Astrocyte (in vitro differentiated cells and primary cell): ENCODE results near the gene STX17. TPM values are rescaled to one million over a fixed set of nuclear protein-coding genes. Genes with fewer than 3 reads are reported as not detected.

Source experiments
- DNase-seq: peaks from one replicate; pipeline ENCODE4 v3.0.0-alpha.2; 2010; ENCODE audit warnings: low read depth
- FAIRE-seq: peaks from 2 replicates; lab custom pipeline; 2011; peaks lifted over from hg19 to GRCh38; lab: Jason Lieb, UNC
- H2AFZ ChIP-seq: 2 replicates; pipeline ENCODE4 v1.6.0; 2012; ENCODE audit warnings: low read depth, low read length, inconsistent platforms
- H3K27ac ChIP-seq: 2 replicates; pipeline ENCODE4 v1.5.1; 2011; ENCODE audit warnings: low read depth, low read length, inconsistent platforms
- H3K27me3 ChIP-seq: 2 replicates; pipeline ENCODE4 v1.6.0; 2011; ENCODE audit warnings: low read length, inconsistent platforms; ENCODE audit not compliant: insufficient read depth
- H3K36me3 ChIP-seq: 2 replicates; pipeline ENCODE4 v1.5.1; 2011; ENCODE audit warnings: low read length, inconsistent platforms; ENCODE audit not compliant: insufficient read depth
- H3K4me1 ChIP-seq: 2 replicates; pipeline ENCODE4 v1.5.1; 2011; ENCODE audit warnings: low read length, inconsistent platforms; ENCODE audit not compliant: insufficient read depth
- H3K4me2 ChIP-seq: 2 replicates; pipeline ENCODE4 v1.6.0; 2012; ENCODE audit warnings: low read length, inconsistent platforms
- H3K4me3 ChIP-seq: 2 replicates; pipeline ENCODE4 v1.5.1; 2011; ENCODE audit warnings: low read depth, mild to moderate bottlenecking, low read length, inconsistent platforms; ENCODE audit not compliant: insufficient read depth
- H3K79me2 ChIP-seq: 2 replicates; pipeline ENCODE4 v1.6.0; 2012; ENCODE audit warnings: mild to moderate bottlenecking, low read length, inconsistent platforms; ENCODE audit not compliant: insufficient read depth
- H3K9ac ChIP-seq: 2 replicates; pipeline ENCODE4 v1.6.0; 2012; ENCODE audit warnings: mild to moderate bottlenecking, low read length, inconsistent platforms
- H3K9me3 ChIP-seq: 2 replicates; pipeline ENCODE4 v1.5.1; 2012; ENCODE audit warnings: low read depth, mild to moderate bottlenecking, low read length, inconsistent platforms; ENCODE audit not compliant: insufficient read depth
- H4K20me1 ChIP-seq: 2 replicates; pipeline ENCODE4 v1.6.0; 2012; ENCODE audit warnings: low read length, inconsistent platforms; ENCODE audit not compliant: insufficient read depth
- H3K27ac Mint-ChIP-seq: one replicate; pipeline ENCODE4 v1.8.0; 2021; ENCODE audit warnings: mild to moderate bottlenecking, mixed read lengths; ENCODE audit not compliant: unreplicated experiment
- H3K27me3 Mint-ChIP-seq: one replicate; pipeline ENCODE4 v1.8.0; 2021; ENCODE audit warnings: low read depth, mixed read lengths; ENCODE audit not compliant: unreplicated experiment
- H3K36me3 Mint-ChIP-seq: one replicate; pipeline ENCODE4 v1.8.0; 2021; ENCODE audit warnings: low read depth, mixed read lengths; ENCODE audit not compliant: unreplicated experiment
- H3K4me1 Mint-ChIP-seq: one replicate; pipeline ENCODE4 v1.8.0; 2021; ENCODE audit warnings: low read depth, mixed read lengths; ENCODE audit not compliant: unreplicated experiment
- H3K4me3 Mint-ChIP-seq: one replicate; pipeline ENCODE4 v1.8.0; 2021; ENCODE audit warnings: mild to moderate bottlenecking, moderate library complexity, mixed read lengths; ENCODE audit not compliant: unreplicated experiment
- H3K9me3 Mint-ChIP-seq: one replicate; pipeline ENCODE4 v1.8.0; 2021; ENCODE audit warnings: mild to moderate bottlenecking, mixed read lengths; ENCODE audit not compliant: unreplicated experiment
- EZH2 ChIP-seq: IDR thresholded peaks from 2 replicates; pipeline ENCODE4 v1.6.1; 2012; ENCODE audit warnings: mild to moderate bottlenecking, low read length, inconsistent platforms; ENCODE audit not compliant: insufficient read depth
- total RNA-seq: library from RNA; stranded (reverse); gene quantifications from 2 replicates; pipeline ENCODE4 v1.2.1, GENCODE V29; 2021
- TF ChIP-seq, protein P1 (sequence below): IDR thresholded peaks from 2 replicates; pipeline ENCODE4 v1.5.1; 2011; ENCODE audit warnings: low read depth, mild to moderate bottlenecking, inconsistent platforms, low read length, moderate library complexity; ENCODE audit not compliant: insufficient read depth

Gene STX17
- total RNA-seq, 1 donor from 2014 or later: 28.3 TPM

DNA sequence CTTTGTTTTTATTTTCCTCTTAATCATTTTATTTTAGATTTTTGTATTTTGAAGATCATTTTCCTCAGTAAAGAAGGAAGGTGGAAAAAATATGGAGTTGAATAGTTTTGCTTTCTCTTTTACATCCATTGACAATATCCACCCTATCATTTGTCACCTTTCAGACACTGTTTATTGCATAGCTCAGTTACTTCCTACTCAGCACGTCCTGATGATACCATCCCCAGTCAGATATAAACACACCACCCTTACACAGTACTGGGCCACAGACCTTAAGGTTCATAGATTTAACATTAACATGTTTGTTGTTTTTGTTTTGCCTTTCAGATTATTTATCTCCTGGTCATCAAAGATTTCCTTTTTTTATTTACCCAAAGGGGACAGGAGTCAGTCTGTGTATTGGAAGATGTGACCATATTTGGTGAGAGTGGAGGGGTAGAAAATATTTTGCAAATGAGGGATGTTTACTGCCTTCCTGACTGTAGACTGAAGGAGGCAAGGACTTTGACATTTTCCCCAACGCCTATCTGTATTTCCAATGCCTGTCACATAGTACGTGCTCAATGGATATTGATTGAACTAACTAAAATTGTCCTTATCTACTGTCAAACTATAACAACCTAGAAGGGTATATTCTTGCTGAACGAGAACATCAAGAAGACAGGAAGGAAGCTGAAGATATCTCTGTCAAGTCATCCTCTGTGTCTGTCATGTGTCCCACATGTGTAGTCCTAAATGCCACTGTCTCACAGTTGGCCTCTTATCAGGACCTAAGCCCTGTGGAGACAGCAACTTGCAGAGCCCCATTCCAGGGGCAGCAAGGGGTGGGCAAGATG lies 15.6 kb downstream of the STX17 start:
- no peak overlapping the region for H3K4me2 ChIP-seq
- no peak overlapping the region for H3K4me3 ChIP-seq
- H3K4me1 Mint-ChIP-seq: no peaks in the 10 kb centered on the region
- no peaks in the 10 kb centered on the region for H3K4me1 ChIP-seq
- no peak overlapping the region for H3K9ac ChIP-seq
- H3K9me3 ChIP-seq: no peaks in the 10 kb centered on the region
- no peaks in the 10 kb centered on the region for H3K27me3 ChIP-seq
- H3K27me3 Mint-ChIP-seq: no peaks in the 10 kb centered on the region
- no peaks in the 10 kb centered on the region for H4K20me1 ChIP-seq
- no peak overlapping the region for H3K27ac ChIP-seq
- peaks cover 16% of the 10 kb centered on the region for H3K36me3 ChIP-seq
- FAIRE-seq (no peak), DNase-seq (no peak)
- no peak overlapping the region for H3K27ac Mint-ChIP-seq
- H2AFZ ChIP-seq: no peak overlapping the region
- H3K9me3 Mint-ChIP-seq: peaks cover 2% of the 10 kb centered on the region
- H3K4me3 Mint-ChIP-seq: no peak overlapping the region
- H3K36me3 Mint-ChIP-seq: peaks cover 43% of the 10 kb centered on the region
- H3K79me2 ChIP-seq: no peaks in the 10 kb centered on the region
- TF ChIP-seq, protein P1, sequence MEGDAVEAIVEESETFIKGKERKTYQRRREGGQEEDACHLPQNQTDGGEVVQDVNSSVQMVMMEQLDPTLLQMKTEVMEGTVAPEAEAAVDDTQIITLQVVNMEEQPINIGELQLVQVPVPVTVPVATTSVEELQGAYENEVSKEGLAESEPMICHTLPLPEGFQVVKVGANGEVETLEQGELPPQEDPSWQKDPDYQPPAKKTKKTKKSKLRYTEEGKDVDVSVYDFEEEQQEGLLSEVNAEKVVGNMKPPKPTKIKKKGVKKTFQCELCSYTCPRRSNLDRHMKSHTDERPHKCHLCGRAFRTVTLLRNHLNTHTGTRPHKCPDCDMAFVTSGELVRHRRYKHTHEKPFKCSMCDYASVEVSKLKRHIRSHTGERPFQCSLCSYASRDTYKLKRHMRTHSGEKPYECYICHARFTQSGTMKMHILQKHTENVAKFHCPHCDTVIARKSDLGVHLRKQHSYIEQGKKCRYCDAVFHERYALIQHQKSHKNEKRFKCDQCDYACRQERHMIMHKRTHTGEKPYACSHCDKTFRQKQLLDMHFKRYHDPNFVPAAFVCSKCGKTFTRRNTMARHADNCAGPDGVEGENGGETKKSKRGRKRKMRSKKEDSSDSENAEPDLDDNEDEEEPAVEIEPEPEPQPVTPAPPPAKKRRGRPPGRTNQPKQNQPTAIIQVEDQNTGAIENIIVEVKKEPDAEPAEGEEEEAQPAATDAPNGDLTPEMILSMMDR: no peak
- TF ChIP-seq EZH2: no peak

DNA sequence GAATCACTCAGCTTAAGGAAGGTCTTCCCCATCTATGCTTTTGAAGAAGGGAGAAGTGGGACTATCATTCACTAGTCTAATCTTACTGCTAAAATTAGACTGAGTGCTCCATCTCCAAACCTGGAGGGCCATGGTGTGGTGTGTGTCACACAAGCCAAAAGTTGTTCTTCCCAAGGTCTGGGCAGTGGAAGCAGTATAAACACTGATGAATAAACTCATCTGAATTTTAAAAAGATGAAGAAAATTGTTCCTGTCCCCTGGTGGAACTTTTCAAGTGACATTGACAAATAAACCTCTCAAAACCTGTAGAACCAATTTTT lies 16.2 kb downstream of the STX17 start:
- Histone ChIP-seq H3K4me3 (no peak overlapping the region), H3K27ac (no peak overlapping the region), H2AFZ (no peak overlapping the region), H3K9ac (no peak overlapping the region), H3K4me2 (no peak overlapping the region), H3K79me2 (no peaks in the 10 kb centered on the region), H4K20me1 (no peaks in the 10 kb centered on the region), H3K27me3 (no peaks in the 10 kb centered on the region), H3K4me1 (no peaks in the 10 kb centered on the region), H3K36me3 (peaks cover 11% of the 10 kb centered on the region), H3K9me3 (no peaks in the 10 kb centered on the region)
- Mint-ChIP-seq H3K9me3 (peaks cover 2% of the 10 kb centered on the region), H3K36me3 (peaks cover 44% of the 10 kb centered on the region), H3K4me3 (no peak overlapping the region), H3K27ac (no peak overlapping the region), H3K4me1 (no peaks in the 10 kb centered on the region), H3K27me3 (no peaks in the 10 kb centered on the region)
- TF ChIP-seq, protein P1: no peak
- TF ChIP-seq EZH2: no peak
- no peak for FAIRE-seq
- no peak for DNase-seq

DNA sequence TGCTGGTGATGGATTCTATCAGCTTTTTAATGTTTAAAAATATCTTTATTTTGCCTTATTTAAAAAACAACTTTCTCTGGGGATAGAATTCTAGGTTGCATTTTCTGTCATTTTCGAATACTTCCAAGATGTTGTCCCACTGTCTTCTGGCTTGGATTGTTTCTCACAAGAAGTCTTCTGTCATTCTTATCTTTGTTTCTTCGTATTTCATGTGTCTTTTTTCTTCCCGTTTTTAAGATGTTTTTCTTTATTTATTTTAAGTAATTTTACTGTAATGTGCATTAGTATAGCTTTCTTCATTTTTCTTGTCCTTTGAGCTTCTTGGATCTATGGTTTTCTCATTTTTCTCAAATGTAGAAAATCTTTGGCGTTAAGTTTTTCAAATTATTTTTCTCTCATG lies 19.1 kb downstream of the STX17 start:
- H3K4me3 ChIP-seq: no peak overlapping the region
- Mint-ChIP-seq H3K27ac (no peak overlapping the region), H3K4me1 (no peaks in the 10 kb centered on the region), H3K27me3 (no peaks in the 10 kb centered on the region), H3K9me3 (peaks cover 2% of the 10 kb centered on the region), H3K4me3 (no peak overlapping the region), H3K36me3 (peaks cover 33% of the 10 kb centered on the region)
- no peak overlapping the region for H2AFZ ChIP-seq
- H3K36me3 ChIP-seq: peaks cover 7% of the 10 kb centered on the region
- H3K9me3 ChIP-seq: no peaks in the 10 kb centered on the region
- DNase-seq (no peak), FAIRE-seq (no peak)
- H4K20me1 ChIP-seq: no peaks in the 10 kb centered on the region
- H3K4me2 ChIP-seq: no peak overlapping the region
- no peak overlapping the region for H3K9ac ChIP-seq
- H3K79me2 ChIP-seq: no peaks in the 10 kb centered on the region
- no peaks in the 10 kb centered on the region for H3K27me3 ChIP-seq
- H3K27ac ChIP-seq: no peak overlapping the region
- H3K4me1 ChIP-seq: no peaks in the 10 kb centered on the region
- TF ChIP-seq, protein P1: no peak
- TF ChIP-seq EZH2: no peak
